ENCODE measurements around the gene TUBB1. TPM values are rescaled to one million over a fixed set of nuclear protein-coding genes. Genes with fewer than 3 reads are reported as not detected.

Gene TUBB1
- total RNA-seq, 1 experiment from 2014 or later, result not detected

DNA sequence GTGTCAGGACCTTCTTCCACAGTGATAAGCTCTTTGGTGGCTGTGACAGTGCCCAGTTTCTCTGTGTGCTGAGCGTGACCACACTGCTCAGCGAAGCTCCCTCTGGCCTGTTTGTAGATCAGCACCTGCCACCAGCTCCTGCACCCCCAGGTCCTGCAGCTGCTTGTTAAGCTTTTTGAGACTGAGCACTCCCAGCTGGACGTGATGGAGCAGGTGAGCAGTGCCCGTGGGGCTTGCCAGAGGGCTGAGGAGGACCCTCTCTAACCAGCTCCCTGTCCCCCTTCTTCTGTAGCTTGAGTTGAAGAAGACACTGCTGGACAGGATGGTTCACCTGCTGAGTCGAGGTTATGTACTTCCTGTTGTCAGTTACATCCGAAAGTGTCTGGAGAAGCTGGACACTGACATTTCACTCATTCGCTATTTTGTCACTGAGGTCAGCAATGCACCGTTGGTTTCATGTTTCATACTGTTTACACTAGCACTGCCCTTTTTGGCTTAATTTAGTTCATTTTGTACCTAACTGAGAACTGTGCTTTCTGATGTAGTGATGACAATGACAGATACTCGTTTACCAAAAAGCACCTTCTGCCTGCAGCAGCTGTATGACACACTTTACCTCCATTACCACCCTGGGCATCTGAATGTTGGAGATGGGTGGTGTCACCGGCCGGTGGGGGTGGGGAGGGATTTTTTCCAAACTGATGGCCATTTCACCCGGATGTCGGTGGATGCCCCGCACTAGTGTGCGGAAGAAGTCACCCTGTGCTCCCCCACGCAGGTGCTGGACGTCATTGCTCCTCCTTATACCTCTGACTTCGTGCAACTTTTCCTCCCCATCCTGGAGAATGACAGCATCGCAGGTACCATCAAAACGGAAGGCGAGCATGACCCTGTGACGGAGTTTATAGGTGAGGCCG, 25.6 kb upstream of the TUBB1 start:
- Mint-ChIP-seq H3K36me3 (ENCODE audit: insufficient read depth, unreplicated experiment) (peaks cover 93% of the 10 kb centered on the region), H3K4me1 (ENCODE audit: insufficient read depth, unreplicated experiment) (no peaks in the 10 kb centered on the region), H3K9me3 (ENCODE audit: unreplicated experiment) (no peaks in the 10 kb centered on the region), H3K27ac (ENCODE audit: low read depth, unreplicated experiment) (no peak overlapping the region), H3K4me3 (ENCODE audit: unreplicated experiment) (no peak overlapping the region), H3K27me3 (ENCODE audit: insufficient read depth, unreplicated experiment) (no peaks in the 10 kb centered on the region)
- intact Hi-C loops (cut with micrococcal nuclease), result no loop called here
- POLR2A ChIA-PET, result interaction anchor here (0.7 to 1.5 kb wide), 6 partner anchors 9 to 39 kb away, joined by 3 to 11 read pairs (median 4); partner anchors contain the start of gene ATP5F1E
- BruUV-seq (replicated peaks), result no TSS peak
- DNase-seq (ENCODE audit: unreplicated experiment), result no peak
- TF ChIP-seq, protein P1, sequence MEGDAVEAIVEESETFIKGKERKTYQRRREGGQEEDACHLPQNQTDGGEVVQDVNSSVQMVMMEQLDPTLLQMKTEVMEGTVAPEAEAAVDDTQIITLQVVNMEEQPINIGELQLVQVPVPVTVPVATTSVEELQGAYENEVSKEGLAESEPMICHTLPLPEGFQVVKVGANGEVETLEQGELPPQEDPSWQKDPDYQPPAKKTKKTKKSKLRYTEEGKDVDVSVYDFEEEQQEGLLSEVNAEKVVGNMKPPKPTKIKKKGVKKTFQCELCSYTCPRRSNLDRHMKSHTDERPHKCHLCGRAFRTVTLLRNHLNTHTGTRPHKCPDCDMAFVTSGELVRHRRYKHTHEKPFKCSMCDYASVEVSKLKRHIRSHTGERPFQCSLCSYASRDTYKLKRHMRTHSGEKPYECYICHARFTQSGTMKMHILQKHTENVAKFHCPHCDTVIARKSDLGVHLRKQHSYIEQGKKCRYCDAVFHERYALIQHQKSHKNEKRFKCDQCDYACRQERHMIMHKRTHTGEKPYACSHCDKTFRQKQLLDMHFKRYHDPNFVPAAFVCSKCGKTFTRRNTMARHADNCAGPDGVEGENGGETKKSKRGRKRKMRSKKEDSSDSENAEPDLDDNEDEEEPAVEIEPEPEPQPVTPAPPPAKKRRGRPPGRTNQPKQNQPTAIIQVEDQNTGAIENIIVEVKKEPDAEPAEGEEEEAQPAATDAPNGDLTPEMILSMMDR (IDR thresholded peaks at IDR 0.05; ENCODE audit: unreplicated experiment), result no peak
- CTCF ChIA-PET, result interaction anchor here (0.6 to 1.0 kb wide), 4 partner anchors 12 to 237 kb away, joined by 3 to 5 read pairs (median 4); no protein-coding TSS in a partner anchor

DNA sequence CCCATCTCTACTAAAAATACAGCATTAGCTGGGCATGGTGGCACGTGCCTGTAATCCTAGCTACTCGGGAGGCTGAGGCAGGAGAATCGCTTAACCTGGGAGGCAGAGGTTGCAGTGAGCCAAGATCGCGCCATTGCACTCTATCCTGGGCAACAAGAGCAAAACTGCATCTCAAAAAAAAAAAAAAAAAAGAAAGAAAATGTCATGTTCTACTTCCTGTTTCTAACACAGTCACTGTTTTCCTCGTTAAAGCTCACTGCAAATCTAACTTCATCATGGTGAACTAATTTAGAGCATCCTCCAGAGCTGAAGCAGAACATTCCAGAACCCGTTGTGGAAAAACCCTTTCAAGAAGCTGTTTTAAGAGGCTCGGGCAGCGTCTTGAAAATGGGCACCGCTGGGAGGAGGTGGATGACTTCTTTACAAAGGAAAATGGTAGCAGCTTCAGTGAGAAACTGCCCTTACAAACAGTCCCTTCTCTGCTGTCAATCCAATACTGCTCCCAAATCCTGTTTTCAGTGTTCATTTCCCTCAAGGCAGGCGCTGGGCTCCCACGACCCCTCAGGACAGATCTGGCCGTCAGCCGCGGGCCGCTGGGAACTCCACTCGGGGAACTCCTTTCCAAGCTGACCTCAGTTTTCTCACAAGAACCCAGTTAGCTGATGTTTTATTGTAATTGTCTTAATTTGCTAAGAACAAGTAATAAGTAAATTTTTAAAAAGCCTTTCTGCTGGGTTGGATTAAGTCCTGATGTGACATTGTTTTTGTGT, 24.7 kb upstream of the TUBB1 start:
- peaks cover 89% of the 10 kb centered on the region for H3K36me3 Mint-ChIP-seq (ENCODE audit: insufficient read depth, unreplicated experiment)
- no peak for DNase-seq (ENCODE audit: unreplicated experiment)
- H3K27ac Mint-ChIP-seq (ENCODE audit: low read depth, unreplicated experiment), result no peak overlapping the region
- H3K27me3 Mint-ChIP-seq (ENCODE audit: insufficient read depth, unreplicated experiment), result no peaks in the 10 kb centered on the region
- no peaks in the 10 kb centered on the region for H3K4me1 Mint-ChIP-seq (ENCODE audit: insufficient read depth, unreplicated experiment)
- H3K9me3 Mint-ChIP-seq (ENCODE audit: unreplicated experiment), result no peaks in the 10 kb centered on the region
- POLR2A ChIA-PET, result interaction anchor here (0.7 to 1.4 kb wide), 3 partner anchors 10 to 18 kb away, joined by 3 to 5 read pairs (median 3); no protein-coding TSS in a partner anchor
- TF ChIP-seq, protein P1 (IDR thresholded peaks at IDR 0.05; ENCODE audit: unreplicated experiment), result no peak
- H3K4me3 Mint-ChIP-seq (ENCODE audit: unreplicated experiment), result no peak overlapping the region
- CTCF ChIA-PET, result interaction anchor here (0.7 kb wide), 1 partner anchor 236 kb away, joined by 3 read pairs; no protein-coding TSS in a partner anchor
- intact Hi-C loops (cut with micrococcal nuclease), result no loop called here
- TSS peak; percentile 46 for BruUV-seq (replicated peaks)

DNA sequence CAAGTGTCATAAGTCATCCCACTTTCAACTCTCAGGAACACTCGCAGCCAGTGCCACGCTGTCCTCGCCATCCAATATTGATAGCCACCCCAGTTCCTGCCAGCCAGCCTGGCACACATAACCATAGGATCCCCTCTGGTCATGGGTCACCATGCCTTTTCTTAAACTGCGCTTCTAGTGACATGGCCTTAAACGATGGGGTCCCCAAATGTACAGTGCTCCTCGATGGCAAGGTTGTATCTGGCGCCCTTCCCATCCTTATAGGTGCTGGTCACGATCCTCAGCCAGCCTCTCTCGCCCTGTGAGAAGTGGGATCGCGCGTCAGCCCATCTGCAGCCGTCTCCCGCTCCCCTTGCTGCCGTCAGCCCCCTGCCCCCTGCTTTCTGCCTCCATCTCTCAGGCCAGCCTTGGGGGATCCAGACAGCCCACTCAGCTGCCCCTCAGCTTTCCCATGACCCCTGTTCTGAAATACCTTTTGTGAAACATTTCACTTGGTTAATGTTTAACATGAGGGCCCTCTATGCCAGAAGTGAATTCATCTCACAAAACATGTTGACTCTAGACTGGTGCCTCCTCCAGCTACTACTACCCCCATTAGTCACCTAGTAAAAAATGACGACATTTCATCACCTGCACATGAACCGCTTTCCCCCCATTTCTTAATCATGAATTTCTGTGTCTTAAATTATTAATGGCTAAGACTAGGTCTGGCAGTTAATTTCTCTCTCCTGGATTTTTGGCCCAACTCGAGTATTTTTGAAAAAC, 23.6 kb upstream of the TUBB1 start:
- H3K4me3 Mint-ChIP-seq (ENCODE audit: unreplicated experiment), result no peak overlapping the region
- POLR2A ChIA-PET, result interaction anchor here (1.1 kb wide), 1 partner anchor 14 kb away, joined by 4 read pairs; no protein-coding TSS in a partner anchor
- intact Hi-C loops (cut with micrococcal nuclease), result no loop called here
- no peaks in the 10 kb centered on the region for H3K27me3 Mint-ChIP-seq (ENCODE audit: insufficient read depth, unreplicated experiment)
- TF ChIP-seq, protein P1 (IDR thresholded peaks at IDR 0.05; ENCODE audit: unreplicated experiment), result no peak
- TSS peak; percentile 89 for BruUV-seq (replicated peaks)
- no peaks in the 10 kb centered on the region for H3K9me3 Mint-ChIP-seq (ENCODE audit: unreplicated experiment)
- no peak overlapping the region for H3K27ac Mint-ChIP-seq (ENCODE audit: low read depth, unreplicated experiment)
- CTCF ChIA-PET, result interaction anchor here (1.0 to 1.8 kb wide), 2 partner anchors 15 to 228 kb away, joined by 3 read pairs; no protein-coding TSS in a partner anchor
- peaks cover 87% of the 10 kb centered on the region for H3K36me3 Mint-ChIP-seq (ENCODE audit: insufficient read depth, unreplicated experiment)
- H3K4me1 Mint-ChIP-seq (ENCODE audit: insufficient read depth, unreplicated experiment), result no peaks in the 10 kb centered on the region
- no peak for DNase-seq (ENCODE audit: unreplicated experiment)
